HepG2 (cell line): ENCODE results near the gene ZSCAN2. TPM values are rescaled to one million over a fixed set of nuclear protein-coding genes. Genes with fewer than 3 reads are reported as not detected.

ENCODE experiments used
- ATF7-NPFF ChIP-seq: sonication (generic); formaldehyde crosslinking; IDR thresholded peaks from 2 replicates; pipeline ENCODE4 v1.8.1; 2023; ENCODE audit warnings: mild to moderate bottlenecking, low read depth, missing genetic modification reagents, moderate library complexity
- ELK4 ChIP-seq: sonication (generic); formaldehyde crosslinking; IDR thresholded peaks from 2 replicates; pipeline ENCODE4 v1.9.0; 2021; ENCODE audit warnings: missing genetic modification reagents, borderline replicate concordance
- JUND ChIP-seq: sonication (generic); formaldehyde crosslinking; IDR thresholded peaks from 2 replicates; pipeline ENCODE4 v1.8.0; 2022; ENCODE audit warnings: mild to moderate bottlenecking, missing genetic modification reagents
- MED13 ChIP-seq: sonication (generic); formaldehyde crosslinking; IDR thresholded peaks from 2 replicates; pipeline ENCODE4 v1.5.0; 2020; ENCODE audit warnings: missing genetic modification reagents
- MXD3 ChIP-seq: IDR thresholded peaks from 2 replicates; pipeline ENCODE4 v1.6.1; 2016; ENCODE audit warnings: mild to moderate bottlenecking, missing biosample characterization, missing genetic modification reagents
- MYPOP ChIP-seq: sonication (generic); formaldehyde crosslinking; IDR thresholded peaks from 2 replicates; pipeline ENCODE4 v1.8.1; 2023; ENCODE audit warnings: mild to moderate bottlenecking, moderate library complexity, missing genetic modification reagents
- MZF1 ChIP-seq: sonication (generic); formaldehyde crosslinking; IDR thresholded peaks from 2 replicates; pipeline ENCODE4 v1.8.1; 2023; ENCODE audit warnings: mild to moderate bottlenecking, missing genetic modification reagents, borderline replicate concordance
- NFIC ChIP-seq: IDR thresholded peaks from 2 replicates; pipeline ENCODE4 v1.6.1; 2012; ENCODE audit warnings: mild to moderate bottlenecking, low read length, inconsistent platforms
- PAF1 ChIP-seq: IDR thresholded peaks from 2 replicates; pipeline ENCODE4 v1.6.1; 2016; ENCODE audit warnings: missing genetic modification reagents, missing compliant biosample characterization
- PHB2 ChIP-seq: fragments of 450-650 bp; IDR thresholded peaks from 2 replicates; pipeline ENCODE4 v1.6.1; 2018; ENCODE audit not compliant: partially characterized antibody
- ZNF354B ChIP-seq: sonication (generic); formaldehyde crosslinking; IDR thresholded peaks from 2 replicates; pipeline ENCODE4 v1.8.0; 2022; ENCODE audit warnings: mild to moderate bottlenecking, missing genetic modification reagents
- ZNF382 ChIP-seq: sonication (generic); formaldehyde crosslinking; IDR thresholded peaks from 2 replicates; pipeline ENCODE4 v1.5.0; 2020; ENCODE audit warnings: missing genetic modification reagents, mild to moderate bottlenecking, borderline replicate concordance
- ZNF501 ChIP-seq: sonication (generic); formaldehyde crosslinking; IDR thresholded peaks from 2 replicates; pipeline ENCODE4 v1.5.1; 2020; ENCODE audit warnings: mild to moderate bottlenecking, moderate library complexity, missing genetic modification reagents
- ZNF546 ChIP-seq: sonication (generic); formaldehyde crosslinking; conservative IDR thresholded peaks from 2 replicates; pipeline ENCODE4 v1.8.1; 2023; ENCODE audit warnings: mild to moderate bottlenecking, missing genetic modification reagents
- ZNF713 ChIP-seq: sonication (generic); formaldehyde crosslinking; IDR thresholded peaks from 2 replicates; pipeline ENCODE4 v1.4.0; 2020; ENCODE audit warnings: mild to moderate bottlenecking, missing genetic modification reagents
- ZNF841 ChIP-seq: sonication (generic); formaldehyde crosslinking; IDR thresholded peaks from 2 replicates; pipeline ENCODE4 v1.8.1; 2023; ENCODE audit warnings: missing genetic modification reagents, borderline replicate concordance
- polyA plus RNA-seq, 8 experiments: library from polyadenylated mRNA; depleted of rRNA in 3 of 8; stranded (reverse) in 7 of 8; unstranded in 1 of 8; fragments of >200 nt; fragmentation: Illumina TruSeq in 4 of 8; extraction: Trizol in 4 of 8; gene quantifications; 2 replicates each; pipeline versions ENCODE4 v1.2.1 to v1.2.3, GENCODE V29; 2011 to 2016; ENCODE audit warnings: low read depth in 4 of 8, missing spikeins in 1 of 8, mixed read lengths in 1 of 8; ENCODE audit not compliant: insufficient read depth in 1 of 8
- total RNA-seq, 5 experiments: library from RNA; depleted of rRNA; stranded (reverse); fragments of >200 nt; fragmentation: Illumina TruSeq; extraction: Trizol; gene quantifications; 2 replicates each; pipeline ENCODE4 v1.2.3, GENCODE V29; 2016; ENCODE audit warnings: low read depth in 1 of 5
- TF ChIP-seq, protein P1 (sequence below): sonication (generic); formaldehyde crosslinking; IDR thresholded peaks from 2 replicates; pipeline ENCODE4 v1.5.1; 2020; ENCODE audit warnings: missing genetic modification reagents, mild to moderate bottlenecking, borderline replicate concordance
- TF ChIP-seq, protein P2 (sequence below): sonication (generic); formaldehyde crosslinking; IDR thresholded peaks from 2 replicates; pipeline ENCODE4 v1.8.1; 2023; ENCODE audit warnings: mild to moderate bottlenecking, missing genetic modification reagents, borderline replicate concordance

The ZSCAN2 gene
- total and polyA plus RNA-seq, 2 of the 13 experiments (the other 11 are each of a cell fraction or from before 2014, with no cell fraction given), result 11.4 to 21.5 TPM

GRCh38 chr15:84633311-84634227 is 32.8 kb downstream of the ZSCAN2 start (continued):
- TF ChIP-seq, protein P1, sequence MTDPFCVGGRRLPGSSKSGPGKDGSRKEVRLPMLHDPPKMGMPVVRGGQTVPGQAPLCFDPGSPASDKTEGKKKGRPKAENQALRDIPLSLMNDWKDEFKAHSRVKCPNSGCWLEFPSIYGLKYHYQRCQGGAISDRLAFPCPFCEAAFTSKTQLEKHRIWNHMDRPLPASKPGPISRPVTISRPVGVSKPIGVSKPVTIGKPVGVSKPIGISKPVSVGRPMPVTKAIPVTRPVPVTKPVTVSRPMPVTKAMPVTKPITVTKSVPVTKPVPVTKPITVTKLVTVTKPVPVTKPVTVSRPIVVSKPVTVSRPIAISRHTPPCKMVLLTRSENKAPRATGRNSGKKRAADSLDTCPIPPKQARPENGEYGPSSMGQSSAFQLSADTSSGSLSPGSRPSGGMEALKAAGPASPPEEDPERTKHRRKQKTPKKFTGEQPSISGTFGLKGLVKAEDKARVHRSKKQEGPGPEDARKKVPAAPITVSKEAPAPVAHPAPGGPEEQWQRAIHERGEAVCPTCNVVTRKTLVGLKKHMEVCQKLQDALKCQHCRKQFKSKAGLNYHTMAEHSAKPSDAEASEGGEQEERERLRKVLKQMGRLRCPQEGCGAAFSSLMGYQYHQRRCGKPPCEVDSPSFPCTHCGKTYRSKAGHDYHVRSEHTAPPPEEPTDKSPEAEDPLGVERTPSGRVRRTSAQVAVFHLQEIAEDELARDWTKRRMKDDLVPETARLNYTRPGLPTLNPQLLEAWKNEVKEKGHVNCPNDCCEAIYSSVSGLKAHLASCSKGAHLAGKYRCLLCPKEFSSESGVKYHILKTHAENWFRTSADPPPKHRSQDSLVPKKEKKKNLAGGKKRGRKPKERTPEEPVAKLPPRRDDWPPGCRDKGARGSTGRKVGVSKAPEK (CRISPR knock-in tag), result no peak
- no peak for TF ChIP-seq NFIC
- TF ChIP-seq ZNF713 (CRISPR knock-in tag), result no peak
- peak; percentile 67; the same call in 1 of the 2 replicates for TF ChIP-seq MYPOP (CRISPR knock-in tag)
- TF ChIP-seq PHB2, result no peak
- TF ChIP-seq ZNF382 (CRISPR knock-in tag), result no peak
- TF ChIP-seq ZNF501 (CRISPR knock-in tag), result no peak
- TF ChIP-seq, protein P2, sequence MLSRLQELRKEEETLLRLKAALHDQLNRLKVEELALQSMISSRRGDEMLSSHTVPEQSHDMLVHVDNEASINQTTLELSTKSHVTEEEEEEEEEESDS, result no peak
- TF ChIP-seq ATF7-NPFF, result peak; percentile 64; the same call in 1 of the 2 replicates
- TF ChIP-seq MED13 (CRISPR knock-in tag), result no peak
- TF ChIP-seq ZNF546 (CRISPR knock-in tag), result no peak
- TF ChIP-seq PAF1, result no peak
- TF ChIP-seq MXD3, result peak; percentile 52; the same call in 1 of the 2 replicates
- no peak for TF ChIP-seq JUND (CRISPR knock-in tag)
- no peak for TF ChIP-seq ZNF354B
- TF ChIP-seq MZF1, result no peak
- 0 out of 2 replicates have a peak, but pooled peaks have one; percentile 52 for TF ChIP-seq ZNF841
- TF ChIP-seq ELK4 (CRISPR knock-in tag), result no peak
